GM21360 (cell line): ENCODE measurements around the gene TMEM272.
A peak's percentile ranks its signal among the peaks of the same experiment; 100 is the strongest.
"Not testable (repeated sequence)": the region's sequence is repeated elsewhere in the genome, so short reads cannot be mapped to it uniquely, and the experiment has no call there.

Experiments
- ATAC-seq: cut with Tn5 transposase; IDR thresholded peaks from one replicate; pipeline ENCODE4 v1.9.1; 2021; ENCODE audit warnings: mild to moderate bottlenecking, moderate library complexity; ENCODE audit not compliant: unreplicated experiment

Gene TMEM272

GRCh38 chr13:51826606-51827005, 18.4 kb downstream of the TMEM272 start:
- no peak for ATAC-seq

- ATAC-seq: no peak
Observed at GRCh38 chr13:51825681-51826254, 19.2 kb downstream of the TMEM272 start.

GRCh38 chr13:51825165-51825592, 19.8 kb downstream of the TMEM272 start:
- ATAC-seq: no peak

- not testable (repeated sequence) for ATAC-seq
Observed at GRCh38 chr13:51824712-51825111, 20.3 kb downstream of the TMEM272 start.

GRCh38 chr13:51823863-51824262, 21.1 kb downstream of the TMEM272 start:
- no peak for ATAC-seq

- no peak for ATAC-seq
Observed at GRCh38 chr13:51823359-51823758, 21.6 kb downstream of the TMEM272 start.

GRCh38 chr13:51822106-51822815, 22.7 kb downstream of the TMEM272 start:
- no peak for ATAC-seq

- ATAC-seq: no peak
Observed at GRCh38 chr13:51821606-51822005, 23.4 kb downstream of the TMEM272 start.

GRCh38 chr13:51820016-51820597, 24.9 kb downstream of the TMEM272 start:
- no peak for ATAC-seq

- no peak for ATAC-seq
Observed at GRCh38 chr13:51819544-51819943, 25.4 kb downstream of the TMEM272 start.

GRCh38 chr13:51818781-51819511, 26.0 kb downstream of the TMEM272 start:
- peak; percentile 39 for ATAC-seq

- no peak for ATAC-seq
Observed at GRCh38 chr13:51818276-51818675, 26.7 kb downstream of the TMEM272 start.

- ATAC-seq: no peak
Observed at GRCh38 chr13:51817717-51818116, 27.3 kb downstream of the TMEM272 start.

- ATAC-seq: no peak
Observed at GRCh38 chr13:51816604-51817249, 28.2 kb downstream of the TMEM272 start.

- no peak for ATAC-seq
Observed at GRCh38 chr13:51815848-51816247, 29.1 kb downstream of the TMEM272 start.

GRCh38 chr13:51814825-51815650, 29.9 kb downstream of the TMEM272 start:
- ATAC-seq: peak; percentile 59

- ATAC-seq: no peak
Observed at GRCh38 chr13:51814071-51814470, 30.9 kb downstream of the TMEM272 start.

GRCh38 chr13:51811920-51812451, 33.0 kb downstream of the TMEM272 start:
- ATAC-seq: peak; percentile 49

GRCh38 chr13:51811046-51811445, 33.9 kb downstream of the TMEM272 start:
- no peak for ATAC-seq

- no peak for ATAC-seq
Observed at GRCh38 chr13:51808811-51809210, 36.2 kb downstream of the TMEM272 start.
